KOPT-K1 (cell line): ENCODE data around the gene SSTR1.

Experiments
- H3K27ac ChIP-seq: fragments of 200-600 bp; sonication (generic); 2 replicates; pipeline ENCODE4 v1.5.1; 2016; ENCODE audit warnings: antibody characterized with exemption, mild to moderate bottlenecking, low read depth, low read length; ENCODE audit not compliant: poor library complexity, severe bottlenecking
- H3K36me3 ChIP-seq: fragments of 200-600 bp; sonication (generic); 2 replicates; pipeline ENCODE4 v1.5.1; 2017; ENCODE audit warnings: antibody characterized with exemption, mild to moderate bottlenecking, low read length, moderate library complexity; ENCODE audit not compliant: insufficient read depth
- H3K9me3 ChIP-seq: fragments of 200-600 bp; sonication (generic); 2 replicates; pipeline ENCODE4 v1.5.1; 2017; ENCODE audit warnings: antibody characterized with exemption, low read length, mild to moderate bottlenecking; ENCODE audit not compliant: insufficient read depth, poor library complexity, severe bottlenecking

Gene SSTR1

GRCh38 chr14:38197001-38197783 lies 10.5 kb upstream of the SSTR1 start:
- H3K27ac ChIP-seq, result no peak overlapping the region
- H3K36me3 ChIP-seq, result no peaks in the 10 kb centered on the region
- no peaks in the 10 kb centered on the region for H3K9me3 ChIP-seq

- H3K9me3 ChIP-seq, result no peaks in the 10 kb centered on the region
- no peaks in the 10 kb centered on the region for H3K36me3 ChIP-seq
- no peak overlapping the region for H3K27ac ChIP-seq
Observed at GRCh38 chr14:38197784-38198335, 9.8 kb upstream of the SSTR1 start.

- Histone ChIP-seq H3K27ac (no peak overlapping the region), H3K9me3 (no peaks in the 10 kb centered on the region), H3K36me3 (no peaks in the 10 kb centered on the region)
Observed at GRCh38 chr14:38198425-38198824, 9.3 kb upstream of the SSTR1 start.

GRCh38 chr14:38199076-38199475 lies 8.6 kb upstream of the SSTR1 start:
- Histone ChIP-seq H3K9me3 (no peaks in the 10 kb centered on the region), H3K36me3 (no peaks in the 10 kb centered on the region), H3K27ac (no peak overlapping the region)

- no peaks in the 10 kb centered on the region for H3K9me3 ChIP-seq
- H3K27ac ChIP-seq, result no peak overlapping the region
Observed at GRCh38 chr14:38199739-38200138, 8.0 kb upstream of the SSTR1 start.

GRCh38 chr14:38201137-38201828 lies 6.4 kb upstream of the SSTR1 start:
- no peak overlapping the region for H3K27ac ChIP-seq
- H3K9me3 ChIP-seq, result peaks cover 4% of the 10 kb centered on the region
- no peaks in the 10 kb centered on the region for H3K36me3 ChIP-seq

More at GRCh38 chr14:38199739-38200138, 8.0 kb upstream of the SSTR1 start:
- no peaks in the 10 kb centered on the region for H3K36me3 ChIP-seq

GRCh38 chr14:38202444-38203191 lies 5.1 kb upstream of the SSTR1 start:
- Histone ChIP-seq H3K36me3 (no peaks in the 10 kb centered on the region), H3K9me3 (peaks cover 9% of the 10 kb centered on the region), H3K27ac (no peak overlapping the region)

GRCh38 chr14:38203929-38204718 lies 3.6 kb upstream of the SSTR1 start:
- Histone ChIP-seq H3K27ac (no peak overlapping the region), H3K36me3 (no peaks in the 10 kb centered on the region)

GRCh38 chr14:38204719-38205115 lies 3.0 kb upstream of the SSTR1 start:
- Histone ChIP-seq H3K36me3 (no peaks in the 10 kb centered on the region), H3K27ac (no peak overlapping the region), H3K9me3 (peaks cover 30% of the 10 kb centered on the region)

More at GRCh38 chr14:38203929-38204718, 3.6 kb upstream of the SSTR1 start:
- H3K9me3 ChIP-seq, result peaks cover 24% of the 10 kb centered on the region

GRCh38 chr14:38205119-38205813 lies 2.4 kb upstream of the SSTR1 start:
- H3K36me3 ChIP-seq, result no peaks in the 10 kb centered on the region
- H3K9me3 ChIP-seq, result peaks cover 35% of the 10 kb centered on the region
- no peak overlapping the region for H3K27ac ChIP-seq

GRCh38 chr14:38205949-38206665 lies 1.6 kb upstream of the SSTR1 start:
- Histone ChIP-seq H3K36me3 (no peaks in the 10 kb centered on the region), H3K27ac (no peak overlapping the region), H3K9me3 (peaks cover 35% of the 10 kb centered on the region)

- Histone ChIP-seq H3K27ac (no peak overlapping the region), H3K9me3 (peaks cover 35% of the 10 kb centered on the region)
Observed at GRCh38 chr14:38206689-38207376, 871 bp upstream of the SSTR1 start.

GRCh38 chr14:38207377-38207735 lies 348 bp upstream of the SSTR1 start:
- no peaks in the 10 kb centered on the region for H3K36me3 ChIP-seq
- H3K9me3 ChIP-seq, result peaks cover 35% of the 10 kb centered on the region
- H3K27ac ChIP-seq, result no peak overlapping the region

More at GRCh38 chr14:38206689-38207376, 871 bp upstream of the SSTR1 start:
- no peaks in the 10 kb centered on the region for H3K36me3 ChIP-seq
